Activated CD4-positive, alpha-beta T cell treated with anti-CD3 and anti-CD28 coated beads for 24 hours (primary cell): ENCODE data around the gene HIF1A.
A peak's percentile ranks its signal among the peaks of the same experiment; 100 is the strongest.
"Not testable (repeated sequence)": the region's sequence is repeated elsewhere in the genome, so short reads cannot be mapped to it uniquely, and the experiment has no call there.

Experiments used
- DNase-seq, 2 donors: peaks; one replicate each; pipeline ENCODE4 v3.0.0-alpha.2; 2020; ENCODE audit warnings: low read depth in 2 of 2

The HIF1A gene

GRCh38 chr14:61694830-61695694 lies at the start of gene HIF1A:
Gene HIF1A (plus strand): TSS chr14:61695513. CDS start chr14:61695805, 292 bp downstream.
- DNase-seq: peak; percentile 89 to 90

GRCh38 chr14:61646366-61647116 lies 48.8 kb upstream of the HIF1A start:
- no peak for DNase-seq

- DNase-seq: no peak
Measured at GRCh38 chr14:61647704-61648103, 47.6 kb upstream of the HIF1A start.

GRCh38 chr14:61648377-61648776 lies 46.9 kb upstream of the HIF1A start:
- no peak for DNase-seq

- DNase-seq: no peak
Measured at GRCh38 chr14:61649283-61649682, 46.0 kb upstream of the HIF1A start.

- DNase-seq: no peak
Measured at GRCh38 chr14:61651355-61651754, 44.0 kb upstream of the HIF1A start.

GRCh38 chr14:61652526-61653262 lies 42.6 kb upstream of the HIF1A start:
- no peak for DNase-seq

- DNase-seq: no peak
Measured at GRCh38 chr14:61653507-61653906, 41.8 kb upstream of the HIF1A start.

- no peak for DNase-seq
Measured at GRCh38 chr14:61654026-61654425, 41.3 kb upstream of the HIF1A start.

- no peak for DNase-seq
Measured at GRCh38 chr14:61655777-61656176, 39.5 kb upstream of the HIF1A start.

GRCh38 chr14:61656341-61656740 lies 39.0 kb upstream of the HIF1A start:
- DNase-seq: no peak

GRCh38 chr14:61658111-61658510 lies 37.2 kb upstream of the HIF1A start:
- DNase-seq: not testable (repeated sequence)

GRCh38 chr14:61659582-61659981 lies 35.7 kb upstream of the HIF1A start:
- DNase-seq: no peak

GRCh38 chr14:61661471-61662400 lies 33.6 kb upstream of the HIF1A start:
- no peak for DNase-seq

- peak in 1 of 2 donors; percentile 46 for DNase-seq
Measured at GRCh38 chr14:61662437-61663311, 32.6 kb upstream of the HIF1A start.

- no peak for DNase-seq
Measured at GRCh38 chr14:61663312-61663979, 31.9 kb upstream of the HIF1A start.

GRCh38 chr14:61668282-61668681 lies 27.0 kb upstream of the HIF1A start:
- DNase-seq: no peak

GRCh38 chr14:61670576-61670975 lies 24.7 kb upstream of the HIF1A start:
- DNase-seq: no peak

- DNase-seq: no peak
Measured at GRCh38 chr14:61671082-61671481, 24.2 kb upstream of the HIF1A start.

GRCh38 chr14:61672796-61673195 lies 22.5 kb upstream of the HIF1A start:
- no peak for DNase-seq
